Activated CD8-positive, alpha-beta memory T cell treated with anti-CD3 and anti-CD28 coated beads for 1 hour (primary cell): ENCODE results near the gene CNTNAP2.
"Not testable (repeated sequence)": the region's sequence is repeated elsewhere in the genome, so short reads cannot be mapped to it uniquely, and the experiment has no call there.

Experiments
- DNase-seq, 2 donors: peaks; one replicate each; pipeline ENCODE4 v3.0.0-alpha.2; 2020; ENCODE audit warnings: low read depth in 1 of 2; ENCODE audit errors: extremely low read depth in 1 of 2

Gene CNTNAP2

GRCh38 chr7:146865696-146866095 is 749.1 kb downstream of the CNTNAP2 start:
- DNase-seq: no peak

DNA sequence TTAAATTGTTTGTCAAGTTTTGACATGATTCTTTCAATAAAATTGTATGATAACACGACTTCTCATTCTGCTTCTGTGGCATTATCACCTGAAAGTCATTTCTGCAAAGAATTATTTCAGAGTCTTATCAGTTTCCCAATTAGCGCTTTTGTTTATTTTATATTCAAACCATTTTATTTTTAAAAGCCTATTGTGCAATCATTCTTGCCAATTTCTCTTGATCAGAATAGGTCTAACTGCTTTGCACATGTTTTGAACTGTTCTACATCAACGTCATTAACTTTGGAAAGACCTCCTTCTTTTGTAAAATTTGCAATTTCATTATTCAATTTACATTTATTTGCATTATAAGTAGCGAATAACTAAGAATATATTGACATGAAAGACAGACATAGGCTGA is 758.1 kb downstream of the CNTNAP2 start:
- no peak for DNase-seq

DNA sequence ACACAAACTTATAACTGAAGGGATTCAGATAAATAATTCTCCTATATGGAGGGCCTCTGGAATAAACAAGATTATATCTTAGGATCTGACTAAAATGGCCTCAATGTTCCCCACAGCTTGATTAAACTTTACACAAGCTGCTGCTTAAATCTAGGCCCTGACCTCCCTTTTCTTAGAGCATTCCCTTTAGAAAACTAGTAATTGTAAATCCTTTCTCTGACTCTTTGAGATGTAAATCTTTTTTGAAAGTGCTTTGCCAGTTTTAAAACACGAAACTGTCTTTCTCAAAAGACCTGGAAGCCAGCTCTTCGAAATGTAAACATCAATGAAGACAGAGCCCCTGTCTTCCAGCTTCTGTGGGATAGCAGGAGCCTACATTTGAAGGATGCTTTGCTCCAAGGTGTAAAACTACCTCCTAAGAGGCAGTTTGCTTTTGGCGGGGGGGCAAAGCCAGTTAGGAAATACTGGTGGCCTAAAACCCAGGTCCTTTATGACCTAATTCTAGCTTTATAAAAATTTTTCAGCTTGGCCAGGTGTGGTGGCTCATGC is 758.7 kb downstream of the CNTNAP2 start:
- no peak for DNase-seq

GRCh38 chr7:146875981-146876380 is 759.4 kb downstream of the CNTNAP2 start:
- DNase-seq: no peak

GRCh38 chr7:146876411-146876810 is 759.8 kb downstream of the CNTNAP2 start:
- DNase-seq: no peak

DNA sequence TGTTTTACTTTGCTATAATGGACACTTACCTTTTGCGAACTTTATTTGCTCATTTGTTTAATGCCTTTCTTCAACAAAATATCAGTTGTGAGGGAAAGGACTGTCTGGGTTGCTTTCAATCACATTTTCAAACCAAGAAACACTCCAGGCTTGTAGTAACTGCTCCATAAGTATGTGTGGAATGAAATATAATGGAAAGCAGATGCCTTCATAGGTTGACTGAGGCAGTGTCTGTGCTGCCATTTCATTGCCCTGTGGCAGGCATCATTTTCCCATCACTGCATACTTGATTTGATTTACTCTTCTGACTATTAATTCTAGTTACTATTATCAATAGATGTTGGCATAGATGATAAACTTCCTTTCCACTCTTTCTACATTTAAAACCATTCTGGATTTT is 762.3 kb downstream of the CNTNAP2 start:
- no peak for DNase-seq

GRCh38 chr7:146885231-146885630 is 768.6 kb downstream of the CNTNAP2 start:
- no peak for DNase-seq

DNA sequence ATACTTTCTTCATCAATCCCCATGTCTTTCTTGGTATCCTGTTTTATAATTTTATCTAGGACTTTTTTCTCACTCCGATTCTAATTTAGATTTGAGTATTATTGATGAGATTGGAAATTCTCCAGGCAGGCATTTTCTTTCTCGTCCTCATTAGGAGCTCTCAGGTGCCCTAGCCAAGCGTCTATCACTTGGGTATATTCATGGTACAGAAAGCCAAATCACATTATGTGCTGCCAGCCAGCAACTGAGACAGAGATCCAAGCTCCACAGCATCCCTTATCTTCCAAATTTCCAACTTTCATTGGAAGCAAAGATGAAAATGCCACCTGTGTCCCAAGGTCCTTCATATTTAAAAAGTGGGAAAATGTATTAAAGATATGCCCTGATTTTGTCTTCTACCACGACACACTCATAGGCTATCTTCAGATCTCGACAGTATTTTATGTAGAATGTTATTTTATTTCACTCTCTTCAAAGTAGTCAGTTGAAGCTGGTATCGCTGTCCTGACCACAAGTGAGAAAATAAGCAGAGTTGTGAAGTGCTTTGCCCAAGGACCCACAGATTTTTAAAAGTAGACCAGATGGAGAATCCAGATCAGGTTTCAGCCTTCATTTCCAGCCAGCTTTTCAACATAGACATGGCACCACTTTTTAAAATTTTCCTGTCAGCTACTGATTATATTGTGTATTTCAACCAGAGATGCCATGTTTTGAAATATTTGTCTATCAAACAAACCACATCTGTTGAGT is 773.4 kb downstream of the CNTNAP2 start:
- DNase-seq: no peak

GRCh38 chr7:146892151-146892550 is 775.5 kb downstream of the CNTNAP2 start:
- DNase-seq: no peak

DNA sequence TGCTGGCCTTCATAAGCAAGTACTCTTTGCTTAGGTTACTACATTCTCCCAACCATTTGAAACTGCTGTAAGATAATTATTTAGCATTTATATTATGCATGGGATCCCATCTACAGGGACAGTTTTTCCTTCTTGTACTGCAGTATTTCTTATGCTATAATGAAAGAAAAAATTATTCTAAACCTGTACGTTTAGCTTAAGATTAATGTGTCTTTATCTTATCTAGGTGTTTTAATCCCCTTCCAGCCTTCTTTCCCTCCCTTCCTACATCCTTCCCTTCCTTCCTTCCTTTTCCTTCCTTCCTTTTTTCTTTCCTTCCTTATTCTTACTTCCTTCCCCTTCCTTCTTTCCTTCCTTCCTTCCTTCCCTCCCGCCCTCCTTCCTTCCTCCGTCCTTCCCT is 778.3 kb downstream of the CNTNAP2 start:
- no peak for DNase-seq

DNA sequence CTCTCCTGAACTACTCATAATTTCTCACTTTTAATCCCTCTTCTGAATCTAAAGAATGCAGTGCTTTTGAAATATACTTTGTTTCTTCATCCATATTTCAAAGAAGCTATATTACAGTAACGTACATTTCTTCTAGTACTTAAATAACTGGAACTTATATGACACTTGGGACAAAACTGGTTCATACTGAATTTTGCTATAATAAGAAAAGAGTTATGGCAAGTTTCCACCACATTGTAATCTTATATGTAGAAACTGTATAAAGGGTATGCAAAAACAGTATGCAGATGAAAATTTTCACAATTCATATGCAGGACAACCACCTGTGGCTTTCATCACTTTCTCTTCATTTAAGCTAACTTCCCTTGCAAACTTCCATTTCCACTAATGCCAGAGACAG is 785.7 kb downstream of the CNTNAP2 start:
- no peak for DNase-seq

GRCh38 chr7:146902728-146903127 is 786.1 kb downstream of the CNTNAP2 start:
- DNase-seq: no peak

- DNase-seq: not testable (repeated sequence)
Observed at GRCh38 chr7:146905746-146906145, 789.1 kb downstream of the CNTNAP2 start.

GRCh38 chr7:146922782-146923181 is 806.2 kb downstream of the CNTNAP2 start:
- DNase-seq: no peak

DNA sequence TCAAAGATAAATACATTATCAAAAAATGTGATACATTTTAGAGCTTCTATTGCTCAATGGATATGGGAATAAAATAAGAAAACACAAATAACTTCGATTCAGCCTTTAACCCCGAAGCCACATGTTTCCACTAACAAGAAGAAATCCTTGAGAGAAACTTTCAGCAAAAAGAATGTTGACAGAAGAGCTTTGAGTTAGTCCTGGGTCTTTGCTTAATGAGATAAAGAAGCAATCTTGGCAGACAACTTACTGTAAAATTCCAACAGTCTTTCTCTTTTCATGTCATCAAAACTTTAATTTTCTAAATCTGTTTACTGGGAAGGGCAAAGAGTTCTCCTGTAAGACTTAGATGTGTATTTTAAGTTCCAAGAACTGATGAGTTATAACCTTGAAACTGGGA is 810.2 kb downstream of the CNTNAP2 start:
- DNase-seq: no peak

DNA sequence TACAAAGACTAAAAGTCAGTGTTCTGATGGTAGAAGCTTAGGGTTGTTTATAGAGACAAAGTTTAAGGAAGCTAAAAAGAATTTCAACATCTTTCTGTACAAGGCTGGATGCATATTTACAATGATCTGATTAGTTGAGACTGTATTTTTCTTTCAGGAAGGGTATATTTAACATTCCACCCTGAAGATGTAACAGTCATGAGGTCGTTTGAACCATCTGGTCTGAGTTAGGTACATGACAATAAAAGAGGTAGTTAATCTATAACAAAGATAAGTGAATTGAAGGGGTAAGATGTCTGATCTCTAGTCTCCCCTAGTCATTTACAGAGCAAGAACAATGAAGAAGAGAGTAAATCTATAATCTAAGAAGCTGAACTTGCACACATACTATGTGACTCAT is 821.2 kb downstream of the CNTNAP2 start:
- no peak for DNase-seq

GRCh38 chr7:146943483-146943882 is 826.9 kb downstream of the CNTNAP2 start:
- no peak for DNase-seq

DNA sequence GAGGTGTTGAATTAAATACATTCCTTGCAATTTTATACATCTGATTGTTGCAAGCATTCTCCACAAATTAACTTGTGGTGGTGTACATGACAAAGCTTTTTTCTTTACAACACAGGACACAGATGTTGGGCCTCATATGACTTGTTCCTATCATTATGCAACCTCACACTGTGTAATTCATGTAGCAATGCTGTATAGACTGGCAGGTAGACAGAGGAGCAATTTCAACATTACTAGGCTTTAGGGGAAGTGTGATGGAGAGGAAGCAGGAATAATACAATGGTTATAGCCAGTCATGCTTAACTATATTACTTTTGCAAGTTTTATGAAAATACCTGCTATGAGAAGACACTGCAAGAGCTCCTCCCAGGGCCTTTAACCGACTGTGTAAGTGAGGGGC is 832.1 kb downstream of the CNTNAP2 start:
- no peak for DNase-seq

DNA sequence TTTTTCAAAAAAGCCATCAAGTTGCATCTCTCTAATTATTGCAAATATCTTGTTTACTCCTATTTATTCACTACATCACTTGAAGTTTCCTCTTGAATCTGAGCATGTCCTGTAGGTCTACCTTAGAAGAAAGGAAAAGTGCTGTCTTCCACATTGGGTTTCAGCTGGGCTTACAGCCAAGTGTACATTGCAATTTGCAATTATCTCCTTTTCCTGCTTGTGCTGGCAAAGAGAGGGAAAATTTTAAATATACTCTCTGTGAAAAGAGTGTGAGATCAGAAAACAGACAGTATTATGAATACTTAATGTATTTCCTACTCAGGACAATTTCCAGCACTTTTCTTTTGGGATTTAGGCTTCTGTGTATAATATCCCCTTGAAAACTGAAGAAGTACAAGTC is 839.7 kb downstream of the CNTNAP2 start:
- DNase-seq: no peak

- no peak for DNase-seq
Observed at GRCh38 chr7:146956853-146957252, 840.3 kb downstream of the CNTNAP2 start.

- no peak for DNase-seq
Observed at GRCh38 chr7:146960773-146961391, 844.3 kb downstream of the CNTNAP2 start.

- DNase-seq: no peak
Observed at GRCh38 chr7:146961617-146962016, 845.0 kb downstream of the CNTNAP2 start.
